Ureter (tissue), 1 donor: ENCODE results near the gene ZNF773. TPM values are rescaled to one million over a fixed set of nuclear protein-coding genes. Genes with fewer than 3 reads are reported as not detected.
"Not testable (repeated sequence)": the region's sequence is repeated elsewhere in the genome, so short reads cannot be mapped to it uniquely, and the experiment has no call there.

ENCODE experiments used
- DNase-seq: peaks from one replicate; pipeline ENCODE4 v3.0.0-alpha.2; 2020; ENCODE audit warnings: low spot score
- total RNA-seq: library from RNA; stranded (reverse); gene quantifications from one replicate; pipeline ENCODE4 v1.2.4, GENCODE V29; 2023
- donor health status: DM: yes; HTN: yes; CAD: no.

The ZNF773 gene
- 12.2 TPM for total RNA-seq

DNA sequence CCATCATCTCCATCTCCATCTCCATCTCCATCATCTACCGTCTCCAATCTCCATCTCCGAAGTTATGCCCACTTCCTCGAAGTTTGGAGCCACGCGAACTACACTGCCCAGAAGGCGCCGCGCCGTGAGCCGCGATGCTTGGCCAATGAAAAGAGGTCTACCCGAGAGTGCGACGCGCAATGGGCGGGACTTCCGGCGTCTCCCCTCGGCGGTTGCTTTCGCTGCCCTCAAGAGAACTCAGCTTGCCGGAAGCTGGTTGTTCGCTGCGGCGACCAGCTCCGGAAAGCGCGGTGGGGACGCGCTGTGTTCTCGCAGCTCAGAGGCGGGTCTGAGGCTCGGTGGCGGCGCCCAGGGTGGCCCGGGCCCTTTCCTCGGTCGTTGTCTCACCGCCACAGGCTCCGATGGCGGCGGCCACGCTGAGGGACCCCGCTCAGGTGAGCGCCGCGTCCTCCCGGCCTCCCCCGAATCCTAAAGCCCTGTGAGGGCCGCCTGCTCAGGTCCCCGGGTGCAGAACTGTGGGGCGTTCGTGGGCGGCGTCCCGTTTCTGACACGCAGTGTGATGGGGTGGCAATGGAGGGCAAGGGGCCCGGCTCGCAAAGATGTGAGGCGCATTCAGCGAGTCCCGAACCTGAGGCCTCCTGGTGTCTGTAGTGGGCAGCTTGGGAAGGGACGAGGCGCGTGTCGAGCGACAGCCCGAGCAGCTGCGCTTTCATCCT lies at the start of gene ZNF773:
Gene ZNF773, plus strand, starts transcription at position 259 of the 716 bp plus-strand sequence. Its CDS starts 143 bp downstream, at position 402.
- peak; percentile 96 for DNase-seq

DNA sequence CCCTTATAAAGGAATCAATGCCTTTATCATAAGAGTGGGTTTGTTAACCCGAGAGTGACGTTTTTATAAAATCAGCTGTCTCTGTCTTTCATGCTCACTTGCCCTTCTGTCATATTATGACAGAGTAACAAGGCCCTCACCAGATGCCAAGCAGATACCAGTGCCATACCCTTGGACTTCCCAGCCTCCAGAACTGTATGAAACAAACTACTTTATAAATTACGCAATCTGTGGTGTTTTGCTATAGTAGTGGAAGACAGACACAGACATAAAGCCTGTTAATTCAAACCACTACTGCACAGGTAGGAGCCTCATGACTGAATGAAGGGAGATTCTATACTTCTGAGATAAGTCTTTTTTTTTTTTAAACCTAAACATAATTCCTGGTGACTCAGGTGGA lies 47.4 kb upstream of the ZNF773 start:
- no peak for DNase-seq

DNA sequence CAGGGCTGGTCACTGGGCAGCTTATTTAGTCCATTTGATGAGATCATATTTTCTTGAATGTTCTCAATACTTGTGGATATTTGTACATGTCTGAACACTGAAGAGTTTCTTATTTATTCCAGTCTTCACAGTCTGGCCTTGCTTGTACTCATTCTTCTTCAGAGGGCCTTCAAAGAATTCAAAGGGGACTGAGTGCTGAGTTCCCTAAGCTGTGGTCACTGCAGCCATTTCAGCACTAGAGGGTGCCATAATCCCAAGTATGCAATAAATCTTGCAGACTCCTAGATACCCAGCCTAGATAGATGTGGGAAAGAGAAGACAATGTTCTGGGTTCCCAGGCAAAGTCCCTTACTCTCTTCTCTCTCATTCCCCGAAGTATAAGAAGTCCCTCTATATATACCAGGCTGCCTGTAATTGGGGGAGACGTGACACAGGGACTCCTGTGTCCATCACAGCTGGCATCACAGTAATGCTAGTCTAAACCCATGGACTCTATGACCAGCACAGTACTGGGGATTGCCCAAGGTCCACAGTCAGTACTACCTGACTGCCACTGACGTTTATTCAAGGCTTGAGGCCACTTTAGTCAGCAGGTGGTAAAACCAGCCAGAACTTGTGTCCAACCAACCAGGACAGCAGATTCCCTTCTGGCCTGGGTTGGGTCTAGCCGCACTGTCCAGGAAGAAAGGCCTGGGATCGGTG lies 33.9 kb upstream of the ZNF773 start:
- no peak for DNase-seq

DNA sequence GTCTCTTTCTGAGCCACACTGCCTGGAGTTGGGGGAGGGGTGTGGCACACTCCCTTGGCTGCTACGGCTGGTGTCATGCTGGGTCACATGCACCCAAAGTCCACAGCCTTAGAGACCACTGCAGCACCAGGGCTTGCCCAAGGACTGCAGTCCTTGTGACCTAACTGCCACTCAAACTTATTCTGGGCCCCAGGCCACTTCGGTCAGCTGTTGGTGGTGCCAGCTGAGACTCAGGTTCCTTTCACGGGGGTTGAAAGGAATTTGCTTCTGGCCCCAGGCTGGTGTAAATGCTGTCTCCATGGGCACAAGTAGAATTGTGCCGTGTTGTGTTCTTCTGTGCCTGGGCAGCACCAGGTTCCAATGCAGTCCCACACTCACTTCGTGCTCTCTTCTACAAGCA lies 33.2 kb upstream of the ZNF773 start:
- DNase-seq, result no peak

DNA sequence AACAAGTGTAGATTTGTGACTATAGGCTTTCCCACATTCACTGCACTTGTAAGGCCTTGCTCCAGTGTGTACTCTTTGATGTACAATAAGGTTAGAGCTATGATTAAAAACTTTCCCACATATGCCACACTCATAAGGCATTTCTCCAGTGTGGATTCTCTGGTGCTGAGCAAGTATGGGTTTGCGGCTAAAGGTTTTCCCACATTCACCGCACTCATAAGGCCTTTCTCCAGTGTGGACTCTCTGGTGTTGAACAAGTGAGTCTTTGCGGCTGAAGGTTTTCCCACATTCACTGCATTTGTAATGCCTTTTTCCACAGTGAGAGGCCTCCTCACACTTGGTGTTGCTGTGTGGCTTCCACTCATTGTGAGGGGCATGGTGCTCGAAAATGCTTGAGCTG lies 26.1 kb upstream of the ZNF773 start:
- no peak for DNase-seq

DNA sequence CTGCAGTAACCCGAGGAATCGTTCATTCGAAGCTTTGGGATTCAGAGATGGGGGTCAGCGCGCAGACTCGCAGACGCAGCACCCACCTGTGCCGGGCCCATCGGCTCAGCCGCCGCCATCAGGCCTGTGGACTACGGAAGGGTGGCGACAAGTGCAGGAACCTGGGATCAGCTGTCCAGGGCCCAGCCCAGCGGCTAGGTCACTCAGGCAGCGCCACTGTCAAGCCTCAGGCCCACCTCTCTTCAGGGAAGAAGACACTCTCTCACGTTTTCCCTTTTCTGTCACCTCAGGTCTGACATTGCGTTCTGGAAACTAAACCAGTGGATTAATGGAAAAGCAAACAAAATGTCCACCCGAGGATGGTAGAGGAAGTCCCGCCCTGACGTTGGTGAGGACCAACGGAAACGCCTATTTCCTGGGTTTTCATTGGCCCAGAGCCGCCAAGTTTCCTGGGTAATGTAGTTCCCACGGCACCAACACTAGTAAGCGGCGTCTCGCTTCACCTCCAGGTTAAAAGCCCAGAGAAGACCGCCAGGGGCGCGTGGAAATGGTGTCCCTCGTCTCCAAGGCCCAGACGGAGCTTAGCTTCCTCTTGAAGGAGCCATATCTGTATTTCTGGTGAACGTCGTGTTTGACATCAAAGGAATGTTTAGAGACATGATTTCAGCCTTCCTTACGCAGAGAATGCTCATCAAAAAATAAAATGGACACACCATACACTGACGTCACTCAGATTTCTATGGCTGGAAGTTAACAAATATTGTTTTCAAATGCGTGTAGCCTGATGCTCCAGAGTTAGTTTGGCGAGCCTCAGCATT lies 22.3 kb upstream of the ZNF773 start, which contains the start of gene ZNF772:
Gene ZNF772, minus strand, starts transcription at position 376 of the 818 bp plus-strand sequence. Its CDS starts 257 bp downstream, at position 119.
- peak; percentile 90 for DNase-seq

DNA sequence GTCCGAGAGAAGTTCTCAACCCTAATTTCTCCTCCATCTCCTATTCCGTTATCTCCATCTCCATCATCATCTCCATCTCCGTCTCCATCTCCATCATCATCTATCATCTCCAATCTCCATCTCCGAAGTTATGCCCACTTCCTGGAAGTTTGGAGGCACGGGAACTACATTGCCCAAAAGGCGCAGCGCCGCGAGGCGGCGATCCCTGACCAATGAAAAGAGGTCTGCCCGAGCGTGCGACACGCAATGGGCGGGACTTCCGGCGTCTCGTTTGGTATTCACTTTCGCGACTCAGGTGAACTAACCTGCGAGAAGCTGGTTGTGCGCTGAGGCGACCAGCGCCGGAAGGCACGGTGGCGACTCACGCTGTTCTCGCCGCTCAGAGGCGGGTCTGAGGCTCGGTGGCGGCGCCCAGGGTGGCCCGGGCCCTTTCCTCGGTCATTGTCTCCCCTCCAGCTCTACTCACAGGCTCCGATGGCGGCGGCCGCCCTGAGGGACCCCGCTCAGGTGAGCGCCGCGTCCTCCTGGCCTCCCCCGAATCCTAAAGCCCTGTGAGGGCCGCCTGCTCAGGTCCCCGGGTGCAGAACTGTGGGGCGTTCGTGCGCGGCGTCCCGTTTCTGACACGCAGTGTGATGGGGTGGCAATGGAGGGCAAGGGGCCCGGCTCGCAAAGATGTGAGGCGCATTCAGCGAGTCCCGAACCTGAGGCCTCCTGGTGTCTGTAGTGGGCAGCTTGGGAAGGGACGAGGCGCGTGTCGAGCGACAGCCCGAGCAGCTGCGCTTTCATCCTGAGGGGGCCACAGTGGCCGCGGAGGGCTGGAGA lies 12.1 kb upstream of the ZNF773 start, which contains the start of gene ZNF419:
Gene ZNF419, plus strand, starts transcription at position 274 of the 822 bp plus-strand sequence. Its CDS starts 201 bp downstream, at position 475.
- peak; percentile 94 for DNase-seq

DNA sequence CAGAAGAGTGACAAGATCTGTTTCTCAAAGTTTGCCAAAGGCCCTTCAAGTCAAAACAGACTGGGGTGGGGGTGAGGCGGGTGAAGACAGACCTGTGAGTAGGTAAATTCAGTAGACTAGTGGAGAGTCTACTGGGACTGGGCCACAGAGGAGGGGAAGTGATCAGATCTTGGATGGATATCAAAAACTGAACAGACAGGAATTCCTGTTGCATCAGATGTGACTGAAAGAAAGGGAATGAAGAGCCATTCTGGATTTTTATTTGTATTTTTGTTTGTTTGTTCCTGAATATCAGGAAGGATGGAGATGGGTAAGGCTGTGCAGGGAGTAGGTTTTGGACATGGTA lies 11.5 kb upstream of the ZNF773 start:
- not testable (repeated sequence) for DNase-seq

DNA sequence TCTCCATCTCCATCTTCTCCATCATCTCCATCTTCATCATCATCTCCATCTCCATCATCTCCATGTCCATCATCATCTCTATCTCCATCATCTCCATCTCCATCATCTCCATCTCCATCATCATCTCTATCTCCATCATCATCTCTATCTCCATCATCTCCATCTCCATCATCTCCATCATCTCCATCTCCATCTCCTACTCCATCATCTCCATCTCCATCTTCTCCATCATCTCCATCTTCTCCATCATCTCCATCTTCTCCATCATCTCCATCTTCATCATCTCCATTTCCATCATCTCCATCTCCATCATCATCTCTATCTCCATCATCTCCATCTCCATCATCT lies 432 bp upstream of the ZNF773 start:
- not testable (repeated sequence) for DNase-seq

DNA sequence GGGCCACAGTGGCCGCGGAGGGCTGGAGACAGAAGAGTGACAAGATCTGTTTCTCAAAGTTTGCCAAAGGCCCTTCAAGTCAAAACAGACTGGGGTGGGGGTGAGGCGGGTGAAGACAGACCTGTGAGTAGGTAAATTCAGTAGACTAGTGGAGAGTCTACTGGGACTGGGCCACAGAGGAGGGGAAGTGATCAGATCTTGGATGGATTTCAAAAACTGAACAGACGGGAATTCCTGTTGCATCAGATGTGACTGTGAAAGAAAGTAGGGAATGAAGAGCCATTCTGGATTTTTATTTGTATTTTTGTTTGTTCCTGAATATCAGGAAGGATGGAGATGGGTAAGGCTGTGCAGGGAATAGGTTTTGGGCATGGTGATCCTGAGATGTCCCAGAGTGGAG lies 662 bp downstream of the ZNF773 start:
- not testable (repeated sequence) for DNase-seq

DNA sequence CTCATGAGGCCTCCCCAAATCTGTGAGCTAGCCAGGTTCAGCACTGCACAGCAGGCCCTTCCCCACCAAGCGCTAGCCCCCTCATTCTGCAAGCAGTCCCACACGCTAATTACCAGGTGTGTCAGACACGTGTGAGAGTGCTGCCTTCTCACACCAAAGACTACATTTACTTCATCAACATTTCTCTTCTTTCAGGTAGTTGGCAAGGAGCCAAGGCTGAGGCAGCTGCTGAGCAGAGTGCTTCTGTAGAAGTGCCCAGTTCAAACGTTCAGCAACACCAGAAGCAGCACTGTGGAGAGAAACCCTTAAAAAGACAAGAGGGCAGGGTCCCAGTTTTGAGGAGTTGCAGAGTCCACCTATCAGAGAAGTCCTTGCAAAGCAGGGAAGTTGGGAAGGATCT lies 6.4 kb downstream of the ZNF773 start:
- no peak for DNase-seq

DNA sequence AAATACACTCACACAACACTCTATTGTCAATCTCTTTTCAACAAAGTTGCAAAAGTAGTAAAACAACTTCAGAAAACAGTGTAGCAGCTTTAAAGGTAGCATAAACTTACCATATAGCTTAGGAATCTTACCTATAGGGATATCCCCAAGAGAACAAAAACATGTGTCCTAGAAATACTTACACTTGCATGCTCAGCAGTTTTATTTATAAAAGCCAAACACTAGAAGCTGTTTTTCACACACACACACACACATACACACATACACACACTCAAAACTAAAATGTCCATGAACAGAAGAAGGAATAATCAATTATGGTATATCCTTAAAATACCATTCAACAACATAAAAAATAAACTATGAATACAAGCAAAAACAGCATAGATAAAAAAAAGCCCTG lies 11.7 kb downstream of the ZNF773 start:
- DNase-seq, result no peak

DNA sequence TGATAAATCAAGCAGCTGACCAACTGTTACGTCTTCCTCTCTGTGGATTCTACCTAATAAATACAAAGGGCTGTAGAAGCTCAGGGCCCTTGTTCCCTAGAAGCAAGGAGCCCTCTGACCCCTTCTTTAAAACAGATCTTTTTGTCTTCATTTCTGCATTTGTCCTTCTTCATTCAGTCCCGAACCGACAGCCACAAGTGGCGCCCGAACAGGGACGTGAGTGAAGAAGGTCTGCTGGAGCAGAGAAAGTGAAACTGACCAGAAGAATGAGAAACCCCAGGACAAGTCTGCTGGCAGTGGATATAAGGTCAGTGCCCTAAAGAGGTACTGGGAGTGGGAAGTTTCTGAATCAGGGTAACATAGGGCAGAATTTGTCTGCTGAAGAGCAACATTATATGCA lies 13.1 kb downstream of the ZNF773 start:
- no peak for DNase-seq

DNA sequence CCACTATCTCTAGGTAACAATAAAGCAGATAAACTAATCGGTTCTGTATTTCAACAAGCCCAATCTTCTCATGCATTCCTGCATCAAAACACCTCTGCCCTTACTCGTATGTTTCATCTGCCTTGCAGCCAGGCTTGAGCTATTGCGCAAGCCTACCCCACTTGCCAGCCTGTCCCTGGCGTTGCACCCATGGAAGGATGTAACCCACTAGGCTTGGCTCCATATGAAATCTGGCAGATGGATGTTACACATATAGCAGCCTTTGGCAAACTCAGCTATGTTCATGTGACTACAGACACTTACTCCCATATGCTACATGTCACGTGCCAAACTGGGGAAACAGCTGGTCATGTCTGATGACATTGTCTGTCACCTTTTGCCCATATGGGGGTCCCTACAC lies 15.5 kb downstream of the ZNF773 start:
- no peak for DNase-seq

DNA sequence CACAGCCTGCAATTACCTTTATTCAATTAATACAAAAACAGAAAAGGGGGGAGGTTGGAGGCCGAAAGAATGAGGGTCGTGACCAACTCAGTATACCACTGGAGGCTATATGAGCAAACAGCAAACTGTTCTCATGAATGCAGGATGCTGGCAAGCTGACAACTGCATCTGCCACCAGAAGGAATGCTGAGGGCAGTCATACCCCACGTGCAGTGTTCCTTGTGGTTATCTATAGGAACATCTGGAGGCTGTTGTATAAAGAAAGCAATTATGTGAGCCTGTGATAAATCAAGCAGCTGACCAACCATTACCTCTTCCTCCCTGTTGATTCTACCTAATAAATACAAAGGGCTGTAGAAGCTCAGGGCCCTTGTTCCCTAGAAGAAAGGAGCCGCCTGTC lies 18.3 kb downstream of the ZNF773 start:
- DNase-seq, result not testable (repeated sequence)

DNA sequence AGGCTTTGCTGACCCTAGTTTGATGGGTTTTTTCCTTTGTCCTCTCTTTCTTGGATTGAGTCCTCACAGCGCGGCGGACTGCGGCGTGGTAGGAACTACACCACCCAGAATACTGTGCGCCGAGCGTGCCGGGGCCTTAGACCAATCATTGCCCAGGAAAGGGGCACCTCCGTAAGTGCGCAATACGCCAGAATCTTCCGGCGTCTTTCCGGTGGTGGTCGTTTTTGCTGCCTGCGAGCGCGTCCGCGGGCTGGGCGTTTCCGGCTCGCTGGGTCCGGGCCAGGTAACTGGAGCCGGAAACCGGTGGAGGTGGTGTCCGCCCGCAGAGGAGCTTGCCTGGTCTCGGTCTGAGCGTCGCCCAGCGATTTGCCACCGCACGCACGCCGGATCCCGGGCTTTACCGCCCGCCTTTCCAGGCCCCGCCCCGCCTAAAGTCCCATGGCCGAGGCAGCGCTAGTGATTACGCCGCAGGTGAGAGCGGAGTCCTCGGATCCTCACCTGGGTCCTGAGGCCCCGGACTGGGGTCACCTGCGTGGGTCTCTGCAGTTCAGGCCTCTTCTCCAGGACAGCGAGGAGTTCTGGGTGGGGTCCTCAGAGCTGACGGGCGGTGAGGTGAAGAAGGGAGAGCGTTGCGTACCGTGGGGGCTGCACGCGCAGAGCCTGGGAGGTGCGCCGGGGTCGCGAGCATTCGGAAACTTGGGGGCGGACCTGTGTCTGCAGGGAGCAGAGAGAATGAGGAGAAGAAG lies 27.6 kb downstream of the ZNF773 start, which contains the start of gene ZNF549:
Gene ZNF549, plus strand, starts transcription at position 221 of the 746 bp plus-strand sequence. Its CDS starts 218 bp downstream, at position 439.
- peak; percentile 90 for DNase-seq

DNA sequence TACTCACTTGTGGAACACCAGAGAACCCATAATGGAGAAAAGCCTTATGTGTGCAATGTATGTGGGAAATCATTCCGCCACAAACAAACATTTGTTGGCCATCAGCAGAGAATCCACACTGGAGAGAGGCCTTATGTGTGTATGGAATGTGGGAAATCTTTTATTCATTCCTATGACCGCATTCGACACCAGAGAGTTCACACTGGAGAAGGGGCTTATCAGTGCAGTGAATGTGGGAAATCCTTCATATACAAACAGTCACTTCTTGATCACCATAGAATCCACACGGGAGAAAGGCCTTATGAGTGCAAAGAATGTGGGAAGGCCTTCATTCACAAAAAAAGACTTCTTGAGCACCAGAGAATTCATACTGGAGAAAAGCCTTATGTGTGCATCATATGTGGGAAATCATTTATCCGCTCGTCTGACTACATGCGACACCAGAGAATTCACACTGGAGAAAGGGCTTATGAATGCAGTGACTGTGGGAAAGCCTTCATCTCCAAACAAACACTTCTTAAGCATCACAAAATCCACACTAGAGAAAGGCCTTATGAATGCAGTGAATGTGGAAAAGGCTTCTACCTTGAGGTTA lies 38.3 kb downstream of the ZNF773 start:
- no peak for DNase-seq

DNA sequence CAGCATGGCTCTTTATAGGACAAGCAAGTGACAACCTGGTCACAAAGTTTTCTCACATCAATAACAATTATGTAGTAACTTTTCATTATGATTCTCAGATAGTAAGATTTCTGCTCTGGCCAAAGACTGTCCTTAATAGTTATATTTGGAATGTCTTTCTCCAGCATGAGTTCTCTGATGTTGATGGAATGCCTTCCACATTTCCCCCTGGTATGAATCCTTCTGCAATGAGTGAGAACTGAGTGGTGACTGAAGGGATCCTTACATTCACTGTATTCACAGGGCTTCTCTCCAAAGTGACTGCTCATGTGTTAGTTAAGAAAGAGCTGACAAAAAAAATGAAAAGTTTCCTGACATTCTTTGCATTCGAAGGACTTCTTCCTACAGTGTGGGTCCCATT lies 46.8 kb downstream of the ZNF773 start:
- no peak for DNase-seq

DNA sequence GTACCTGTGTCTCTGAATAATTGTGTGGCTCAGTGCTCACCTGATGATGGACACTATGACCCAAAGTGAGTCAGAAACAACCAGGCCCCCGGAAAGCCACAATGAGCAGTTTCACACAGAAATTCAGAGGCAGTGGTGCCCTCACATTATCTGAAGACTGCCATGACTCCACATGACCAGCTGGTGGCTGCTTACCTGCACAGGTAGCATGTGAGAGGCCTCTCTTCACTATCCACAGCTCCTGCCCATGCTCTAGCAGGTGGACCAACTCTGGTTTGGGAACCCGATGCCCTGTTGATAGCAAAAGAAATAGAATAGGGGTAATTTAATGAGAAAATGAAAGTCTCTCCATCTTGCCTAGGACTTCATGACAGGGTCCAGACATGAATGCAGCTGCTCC lies 52.7 kb downstream of the ZNF773 start:
- no peak for DNase-seq

DNA sequence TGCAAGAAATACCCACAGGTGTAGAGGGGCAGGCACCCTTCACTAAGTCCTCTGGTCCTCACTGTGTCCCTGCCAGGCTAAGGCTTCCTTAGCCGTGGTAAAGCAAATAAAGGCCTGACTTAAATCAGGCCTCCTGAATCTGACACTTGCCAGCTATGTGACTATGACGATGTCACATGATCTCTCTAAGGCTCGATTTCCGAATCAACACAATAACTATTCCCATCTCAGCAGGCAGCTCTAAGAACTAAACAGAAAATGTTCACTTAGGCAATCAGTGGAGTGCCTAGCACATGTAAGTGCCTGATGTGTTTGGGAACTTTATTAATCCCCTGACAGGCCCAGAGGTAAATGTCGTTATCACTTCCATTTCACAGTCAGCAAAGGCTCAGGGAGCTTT lies 57.9 kb downstream of the ZNF773 start:
- no peak for DNase-seq
